ENCODE measurements around the gene UGGT2. TPM values are rescaled to one million over a fixed set of nuclear protein-coding genes. Genes with fewer than 3 reads are reported as not detected.
"Not testable (repeated sequence)": the region's sequence is repeated elsewhere in the genome, so short reads cannot be mapped to it uniquely, and the experiment has no call there.

The UGGT2 gene
- total RNA-seq, 1 experiment from 2014 or later = 36.7 TPM

DNA sequence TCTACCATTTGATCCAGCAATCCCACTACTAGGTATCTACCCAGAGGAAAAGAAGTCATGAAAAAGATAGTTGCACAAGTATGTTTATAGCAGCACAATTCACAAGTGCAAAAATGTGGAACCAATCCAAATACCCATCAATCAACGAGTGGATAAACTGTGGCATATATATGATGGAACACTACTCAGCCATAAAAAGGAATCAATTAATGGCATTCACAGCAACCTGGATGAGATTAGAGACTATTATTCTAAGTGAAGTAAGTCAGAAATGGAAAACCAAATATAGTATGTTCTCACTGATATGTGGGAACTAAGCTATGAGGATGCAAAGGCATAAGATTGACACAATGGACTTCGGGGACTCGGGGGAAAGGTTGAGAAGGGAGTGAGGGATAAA is 1.3 kb downstream of the UGGT2 start:
- not testable (repeated sequence) for DNase-seq (ENCODE audit: low read depth)

DNA sequence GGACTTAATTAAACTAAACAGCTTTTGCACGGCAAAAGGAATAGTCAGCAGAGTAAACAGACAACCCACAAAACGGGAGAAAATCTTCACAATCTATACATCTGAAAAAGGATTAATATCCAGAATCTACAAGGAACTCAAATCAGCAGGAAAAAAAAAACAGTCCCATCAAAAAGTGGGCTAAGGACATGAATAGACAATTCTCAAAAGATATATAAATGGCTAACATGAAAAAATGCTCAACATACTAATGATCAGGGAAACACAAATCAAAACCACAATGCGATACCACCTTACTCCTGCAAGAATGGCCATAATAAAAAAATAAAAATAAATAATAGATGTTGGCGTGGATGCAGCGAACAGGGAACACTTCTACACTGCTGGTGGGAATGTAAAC is 1.7 kb downstream of the UGGT2 start:
- DNase-seq (ENCODE audit: low read depth) = not testable (repeated sequence)

GRCh38 chr13:96050955-96051354 is 2.2 kb downstream of the UGGT2 start:
- not testable (repeated sequence) for DNase-seq (ENCODE audit: low read depth)

DNA sequence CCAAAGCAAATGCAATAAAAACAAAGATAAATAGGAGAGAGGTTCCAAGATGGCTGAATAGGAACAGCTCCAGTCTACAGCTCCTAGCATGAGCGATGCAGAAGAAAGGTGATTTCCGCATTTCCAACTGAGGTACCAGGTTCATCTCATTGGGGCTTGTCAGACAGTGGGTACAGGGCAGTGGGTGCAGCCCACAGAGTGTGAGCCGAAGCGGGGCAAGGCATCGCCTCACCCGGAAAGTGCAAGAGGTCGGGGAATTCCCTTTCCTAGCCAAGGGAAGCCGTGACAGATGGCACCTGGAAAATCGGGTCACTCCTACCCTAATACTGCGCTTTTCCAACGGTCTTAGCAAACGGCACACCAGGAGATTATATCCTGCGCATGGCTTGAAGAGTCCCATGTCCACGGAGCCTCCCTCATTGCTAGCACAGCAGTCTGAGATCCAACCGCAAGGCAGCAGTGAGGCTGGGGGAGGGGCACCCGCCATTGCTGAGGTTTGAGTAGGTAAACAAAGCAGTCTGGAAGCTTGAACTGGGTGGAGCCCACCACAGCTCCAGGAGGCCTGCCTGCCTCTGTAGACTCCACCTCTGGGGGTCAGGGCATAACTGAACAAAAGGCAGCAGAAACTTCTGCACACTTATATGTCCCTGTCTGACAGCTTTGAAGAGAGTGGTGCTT is 6.6 kb downstream of the UGGT2 start:
- DNase-seq (ENCODE audit: low read depth) = not testable (repeated sequence)

- no peak for DNase-seq (ENCODE audit: low read depth)
Measured at GRCh38 chr13:96044238-96044637, 9.0 kb downstream of the UGGT2 start.

DNA sequence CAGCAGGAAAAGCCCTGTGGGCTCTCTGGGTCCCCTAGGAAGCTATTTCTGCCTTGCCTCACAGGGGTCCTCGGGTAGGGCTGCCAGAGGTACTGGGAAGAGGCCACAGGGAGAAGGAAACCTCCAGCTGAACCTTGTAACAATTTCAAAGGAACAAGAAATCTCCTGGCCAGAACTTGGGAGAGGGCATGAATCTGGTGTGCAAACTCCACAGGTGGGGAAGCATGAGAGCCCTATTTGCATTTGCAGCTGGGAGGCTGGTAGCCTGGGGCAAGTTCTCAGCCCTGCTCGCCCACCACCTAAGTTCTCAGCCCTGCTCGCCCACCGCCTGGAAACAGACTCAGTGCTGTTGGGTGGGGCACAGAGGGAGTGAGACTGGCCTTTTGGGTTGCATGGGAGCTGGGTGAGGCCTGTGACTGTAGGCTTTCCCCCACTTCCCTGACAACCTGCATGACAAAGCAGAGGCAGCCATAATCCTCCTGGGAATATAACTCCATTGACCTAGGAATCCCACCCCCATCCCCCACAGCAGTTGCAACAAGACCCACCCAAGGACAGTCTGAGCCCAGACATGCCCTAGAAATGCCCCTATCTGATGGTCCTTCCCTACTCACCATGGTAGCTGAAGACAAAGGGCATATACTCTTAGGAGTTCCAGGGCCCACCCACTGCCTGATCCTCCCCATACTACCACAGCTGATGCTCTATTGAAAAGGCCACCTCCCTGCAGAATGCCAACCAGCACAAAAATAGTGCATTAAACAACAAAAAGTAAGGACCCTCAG is 11.7 kb downstream of the UGGT2 start:
- DNase-seq (ENCODE audit: low read depth) = no peak

- no peak for DNase-seq (ENCODE audit: low read depth)
Measured at GRCh38 chr13:96036515-96036914, 16.7 kb downstream of the UGGT2 start.

DNA sequence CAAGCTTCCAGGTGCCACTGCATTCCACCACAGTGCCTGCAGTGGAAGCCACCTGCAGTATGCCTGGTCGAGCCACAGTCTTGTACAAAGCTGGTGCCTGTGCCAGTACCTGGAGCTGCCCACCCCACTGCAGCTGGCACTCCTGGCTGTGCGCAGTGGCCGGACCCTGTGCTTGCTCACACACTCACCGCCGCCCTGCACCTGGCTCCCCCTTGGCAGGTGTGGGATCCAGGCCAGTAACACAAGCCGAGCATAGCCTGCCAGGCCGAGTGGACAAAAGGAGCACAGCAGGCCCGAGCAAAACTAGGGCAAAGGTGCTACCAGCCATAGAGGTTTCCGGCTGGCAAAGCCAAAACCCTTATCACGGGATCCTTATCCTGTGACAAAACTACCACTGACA is 18.5 kb downstream of the UGGT2 start:
- no peak for DNase-seq (ENCODE audit: low read depth)

GRCh38 chr13:96033220-96034015 is 19.8 kb downstream of the UGGT2 start:
- DNase-seq (ENCODE audit: low read depth) = no peak

- no peak for DNase-seq (ENCODE audit: low read depth)
Measured at GRCh38 chr13:96032717-96033116, 20.5 kb downstream of the UGGT2 start.

GRCh38 chr13:96029002-96029401 is 24.2 kb downstream of the UGGT2 start:
- DNase-seq (ENCODE audit: low read depth) = no peak

- no peak for DNase-seq (ENCODE audit: low read depth)
Measured at GRCh38 chr13:96027496-96027895, 25.7 kb downstream of the UGGT2 start.

DNA sequence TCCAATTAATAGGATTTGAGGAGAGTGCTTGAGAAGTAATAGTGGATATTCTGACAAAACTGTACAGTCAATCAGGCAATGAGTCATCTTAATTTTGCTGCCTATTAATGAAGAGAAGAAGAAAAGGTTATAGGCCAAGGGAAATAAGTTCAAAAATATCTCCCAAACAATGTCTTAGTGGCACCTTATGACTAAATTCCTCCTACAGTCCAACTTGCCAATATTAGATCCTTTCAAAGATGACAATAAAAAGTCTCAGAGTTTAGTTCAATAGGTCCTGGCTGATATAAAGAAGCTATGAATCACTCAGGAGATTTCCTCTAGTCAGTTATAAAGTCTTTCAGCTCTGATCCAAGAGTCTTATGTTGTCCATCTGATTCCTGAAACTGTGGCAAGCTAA is 27.9 kb downstream of the UGGT2 start:
- peak; percentile 14 for DNase-seq (ENCODE audit: low read depth)

DNA sequence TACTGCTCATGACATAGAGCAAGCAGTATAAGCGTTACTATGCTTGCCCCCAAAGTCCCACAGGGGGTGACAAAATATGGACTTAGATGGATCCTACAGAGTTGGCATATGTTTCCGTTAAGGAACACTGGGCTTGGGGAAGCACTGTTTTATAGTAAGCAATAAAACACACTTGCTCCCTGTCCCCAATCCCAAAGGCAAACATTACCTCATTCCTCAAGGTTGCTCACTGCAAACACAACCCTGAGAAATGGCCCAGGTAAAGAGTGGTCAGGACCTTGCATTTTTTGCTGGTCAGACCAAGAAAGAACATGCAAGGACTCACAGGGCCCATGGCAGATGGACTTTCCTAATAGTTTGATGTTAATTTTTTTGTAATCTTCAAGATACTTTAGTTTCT is 32.3 kb downstream of the UGGT2 start:
- DNase-seq (ENCODE audit: low read depth) = no peak

GRCh38 chr13:96020155-96020575 is 33.0 kb downstream of the UGGT2 start:
- DNase-seq (ENCODE audit: low read depth) = peak; percentile 58

DNA sequence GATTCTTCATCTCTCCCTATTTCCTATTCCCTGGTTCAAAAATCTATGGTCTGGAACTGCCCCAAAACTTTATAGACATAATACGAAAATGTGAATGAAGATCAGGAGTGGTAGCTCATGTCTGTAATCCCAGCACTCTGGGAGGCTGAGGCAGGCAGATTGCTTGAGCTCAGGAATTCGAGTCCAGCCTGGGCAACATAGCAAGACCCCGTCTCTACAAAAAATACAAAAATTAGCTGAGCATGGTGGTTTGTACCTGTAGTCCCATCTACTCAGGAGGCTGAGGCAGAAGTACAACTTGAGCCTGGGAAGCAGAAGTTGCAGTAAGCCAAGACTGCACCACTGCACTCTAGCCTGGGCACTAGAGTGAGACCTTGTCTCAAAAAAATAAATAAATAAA is 35.1 kb downstream of the UGGT2 start:
- DNase-seq (ENCODE audit: low read depth) = no peak

DNA sequence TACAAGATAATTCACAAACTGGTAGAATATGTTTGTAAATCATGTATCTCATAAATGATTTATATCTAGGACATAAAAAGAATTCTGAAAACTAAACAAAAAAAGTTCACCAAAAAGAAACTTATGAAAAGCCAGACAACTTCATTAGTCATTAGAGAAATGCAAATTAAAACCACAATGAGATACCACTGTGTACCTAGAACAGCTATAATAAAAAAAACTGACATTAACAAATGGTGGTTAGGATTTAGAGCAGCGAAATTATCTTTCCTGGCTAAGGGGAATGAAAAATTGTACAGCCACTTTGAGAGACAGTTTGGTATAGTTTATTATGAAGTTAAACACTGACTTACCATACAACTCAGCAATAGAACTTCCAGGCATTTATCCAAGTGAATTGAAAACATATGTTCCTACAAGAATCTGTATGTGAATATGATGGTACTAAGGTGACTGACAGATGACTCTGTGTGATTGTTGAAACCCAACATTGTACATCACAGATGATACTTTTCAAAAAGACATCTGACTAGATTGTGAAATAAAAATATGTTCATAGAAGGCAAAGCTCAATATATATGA is 41.8 kb downstream of the UGGT2 start:
- no peak for DNase-seq (ENCODE audit: low read depth)

DNA sequence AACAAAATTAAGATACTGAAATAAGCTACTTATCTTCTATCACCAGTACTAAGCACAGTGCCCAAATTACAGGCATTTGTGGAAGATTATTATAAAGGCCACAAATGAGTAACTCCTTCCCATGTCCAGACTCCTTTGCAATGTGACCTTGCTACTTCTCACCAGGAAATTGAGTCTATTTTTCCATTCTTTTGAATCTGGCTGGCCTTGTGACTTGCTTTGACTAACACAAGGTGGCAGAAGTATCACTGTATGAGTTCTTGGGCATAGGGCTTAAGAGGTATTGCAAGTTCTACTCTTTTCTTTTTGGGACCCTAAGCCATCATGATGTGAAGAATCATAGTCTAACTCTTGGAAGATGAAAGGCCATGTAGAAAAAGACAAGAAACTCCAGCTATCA is 49.9 kb downstream of the UGGT2 start:
- DNase-seq (ENCODE audit: low read depth) = peak; percentile 10

DNA sequence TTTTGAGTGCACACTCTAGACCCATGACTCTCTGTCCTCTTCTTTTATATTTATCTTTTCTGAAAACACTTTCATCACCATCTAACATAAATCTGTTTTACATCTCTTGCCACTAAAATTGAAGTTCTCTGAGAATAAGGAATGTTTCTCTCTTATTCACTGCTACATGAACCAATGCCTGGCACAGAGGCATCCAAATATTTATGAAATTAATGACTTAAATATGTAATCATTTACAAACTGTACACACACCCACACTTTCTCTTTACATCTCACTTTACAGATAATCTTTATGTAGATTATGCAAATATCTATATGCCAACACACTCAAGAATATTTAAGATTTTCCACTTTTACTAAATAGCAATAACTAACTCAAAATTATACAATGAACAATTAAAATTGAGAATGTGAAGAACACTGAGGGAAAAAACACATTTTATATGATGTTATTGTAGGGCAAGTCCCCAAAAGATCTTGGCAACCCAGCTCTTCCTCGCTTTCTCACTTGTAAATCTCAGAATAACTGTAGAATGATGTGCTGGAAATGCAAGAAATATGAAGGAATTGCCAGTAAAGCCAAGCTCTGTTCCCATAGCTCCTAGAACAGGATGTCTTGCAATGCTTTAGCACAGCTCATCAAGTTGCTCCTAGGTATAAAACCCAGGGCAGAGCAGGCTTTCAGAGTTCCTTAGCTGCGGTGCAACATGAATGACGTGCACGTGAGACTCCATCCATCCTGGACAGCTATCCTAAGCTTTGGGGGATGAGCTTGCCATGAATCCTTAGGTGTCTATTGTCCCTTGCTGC is 50.7 kb downstream of the UGGT2 start:
- DNase-seq (ENCODE audit: low read depth) = no peak

GRCh38 chr13:96000069-96000468 is 53.1 kb downstream of the UGGT2 start:
- DNase-seq (ENCODE audit: low read depth) = no peak

GRCh38 chr13:95987841-95988240 is 65.4 kb downstream of the UGGT2 start:
- DNase-seq (ENCODE audit: low read depth) = no peak
